HEK293T (cell line): ENCODE results near the gene CTH.

Experiments
- ARNT ChIP-seq: fragments of 450-650 bp; IDR thresholded peaks from 2 replicates; pipeline ENCODE4 v1.6.1; 2017; ENCODE audit warnings: mild to moderate bottlenecking
- BHLHE40 ChIP-seq: fragments of 450-650 bp; IDR thresholded peaks from 2 replicates; pipeline ENCODE4 v1.6.1; 2016; ENCODE audit warnings: mild to moderate bottlenecking, moderate library complexity, borderline replicate concordance
- FOXA1 ChIP-seq: fragments of 450-650 bp; IDR thresholded peaks from 2 replicates; pipeline ENCODE4 v1.6.1; 2016; ENCODE audit warnings: mild to moderate bottlenecking
- FOXK2 ChIP-seq: fragments of 450-650 bp; IDR thresholded peaks from 2 replicates; pipeline ENCODE4 v1.6.1; 2016; ENCODE audit warnings: mild to moderate bottlenecking
- FOXM1 ChIP-seq: fragments of 450-650 bp; IDR thresholded peaks from 2 replicates; pipeline ENCODE4 v1.6.1; 2017; ENCODE audit warnings: mild to moderate bottlenecking, borderline replicate concordance
- HDGF ChIP-seq: fragments of 450-650 bp; IDR thresholded peaks from 2 replicates; pipeline ENCODE4 v1.6.1; 2017; ENCODE audit warnings: antibody characterized with exemption, borderline replicate concordance
- LEF1 ChIP-seq: fragments of 450-650 bp; IDR thresholded peaks from 2 replicates; pipeline ENCODE4 v1.6.1; 2017; ENCODE audit warnings: mild to moderate bottlenecking, borderline replicate concordance
- SP1 ChIP-seq: fragments of 450-650 bp; IDR thresholded peaks from 2 replicates; pipeline ENCODE4 v1.6.1; 2017
- SUZ12 ChIP-seq: fragments of 450-650 bp; IDR thresholded peaks from 2 replicates; pipeline ENCODE4 v1.6.1; 2016; ENCODE audit warnings: mild to moderate bottlenecking
- TARDBP ChIP-seq: fragments of 450-650 bp; IDR thresholded peaks from 2 replicates; pipeline ENCODE4 v1.6.1; 2016
- ZNF384 ChIP-seq: fragments of 450-650 bp; IDR thresholded peaks from 2 replicates; pipeline ENCODE4 v1.6.1; 2016

DNA sequence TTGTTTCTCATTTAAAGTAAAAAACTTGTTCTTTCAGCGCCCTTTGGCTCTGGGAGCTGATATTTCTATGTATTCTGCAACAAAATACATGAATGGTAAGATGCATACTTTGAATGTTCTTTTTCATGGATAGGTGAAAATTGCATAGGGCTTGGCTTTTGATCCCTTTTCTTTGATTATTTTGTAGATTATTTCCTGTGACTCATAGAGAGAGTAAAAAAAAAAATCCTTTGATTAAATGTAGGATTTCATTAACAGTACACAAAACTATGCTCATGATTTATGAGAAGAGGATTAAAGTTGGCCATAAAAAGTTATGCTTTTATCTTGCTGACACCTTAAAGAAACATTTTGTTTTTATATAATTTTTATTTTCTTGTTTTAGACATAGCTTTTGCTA is 18.7 kb downstream of the CTH start:
- TF ChIP-seq SUZ12 = no peak
- no peak for TF ChIP-seq HDGF
- TF ChIP-seq SP1 = no peak
- no peak for TF ChIP-seq BHLHE40
- no peak for TF ChIP-seq FOXA1
- no peak for TF ChIP-seq TARDBP
- no peak for TF ChIP-seq FOXK2
- no peak for TF ChIP-seq LEF1
- TF ChIP-seq ARNT = no peak
- no peak for TF ChIP-seq FOXM1
- no peak for TF ChIP-seq ZNF384
